Measurements from ENCODE around the gene MMP21.

MMP21 gene, protein sequence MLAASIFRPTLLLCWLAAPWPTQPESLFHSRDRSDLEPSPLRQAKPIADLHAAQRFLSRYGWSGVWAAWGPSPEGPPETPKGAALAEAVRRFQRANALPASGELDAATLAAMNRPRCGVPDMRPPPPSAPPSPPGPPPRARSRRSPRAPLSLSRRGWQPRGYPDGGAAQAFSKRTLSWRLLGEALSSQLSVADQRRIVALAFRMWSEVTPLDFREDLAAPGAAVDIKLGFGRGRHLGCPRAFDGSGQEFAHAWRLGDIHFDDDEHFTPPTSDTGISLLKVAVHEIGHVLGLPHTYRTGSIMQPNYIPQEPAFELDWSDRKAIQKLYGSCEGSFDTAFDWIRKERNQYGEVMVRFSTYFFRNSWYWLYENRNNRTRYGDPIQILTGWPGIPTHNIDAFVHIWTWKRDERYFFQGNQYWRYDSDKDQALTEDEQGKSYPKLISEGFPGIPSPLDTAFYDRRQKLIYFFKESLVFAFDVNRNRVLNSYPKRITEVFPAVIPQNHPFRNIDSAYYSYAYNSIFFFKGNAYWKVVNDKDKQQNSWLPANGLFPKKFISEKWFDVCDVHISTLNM
- 0.49 to 1.9 (median 0.64) reads per million in 4 experiments for total RNA-seq

DNA sequence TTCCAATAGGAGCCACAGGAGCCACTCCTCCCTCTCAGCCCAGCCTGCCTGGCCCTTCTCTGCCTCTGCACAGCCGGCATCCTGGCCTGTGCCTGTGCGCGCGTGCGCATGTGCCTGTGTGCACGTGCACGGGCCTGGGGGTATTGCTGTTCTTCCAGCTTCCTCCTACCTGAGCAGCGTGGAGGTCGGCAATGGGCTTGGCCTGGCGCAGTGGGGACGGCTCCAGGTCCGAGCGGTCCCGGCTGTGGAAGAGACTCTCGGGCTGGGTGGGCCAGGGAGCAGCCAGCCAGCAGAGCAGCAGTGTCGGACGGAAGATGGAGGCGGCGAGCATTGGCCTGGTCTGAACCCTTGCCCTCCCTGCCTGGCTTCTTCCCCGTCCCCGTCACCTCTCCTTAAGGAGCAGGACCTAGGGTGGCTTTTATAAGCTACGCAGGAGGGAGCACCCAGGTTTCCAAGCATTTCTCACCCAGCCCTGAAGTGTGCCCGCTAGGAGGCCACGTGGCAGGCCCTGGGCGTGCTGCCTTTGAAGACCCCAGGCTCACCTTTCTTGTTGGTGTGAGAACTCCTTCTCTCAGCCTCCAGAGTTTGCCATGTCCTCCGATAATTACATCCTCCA, at the start of gene MMP21:
MMP21 (minus strand) TSS at position 331 of the 616 bp plus-strand sequence; CDS start at position 331, 0 bp downstream.
- DNase-seq = no peak

DNA sequence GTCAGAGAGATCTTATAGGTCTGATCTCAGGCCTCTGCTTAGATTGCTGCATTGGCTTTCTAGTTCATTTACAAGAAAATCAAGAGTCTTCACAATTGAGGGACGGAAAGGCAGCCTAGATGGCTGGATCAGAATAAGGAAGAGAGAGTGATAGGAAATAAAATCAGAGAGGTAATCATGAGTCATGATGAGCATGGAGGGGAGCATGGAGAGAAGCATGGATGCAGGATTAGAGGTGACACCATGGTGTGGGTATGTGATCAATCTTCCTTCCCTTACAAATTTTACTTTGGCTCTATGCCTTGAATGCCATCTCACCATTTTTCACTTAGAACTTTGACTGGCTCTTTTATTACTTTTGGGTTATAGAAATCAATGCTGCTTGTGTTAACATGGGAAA, 49.1 kb upstream of the MMP21 start:
- no peak for DNase-seq

DNA sequence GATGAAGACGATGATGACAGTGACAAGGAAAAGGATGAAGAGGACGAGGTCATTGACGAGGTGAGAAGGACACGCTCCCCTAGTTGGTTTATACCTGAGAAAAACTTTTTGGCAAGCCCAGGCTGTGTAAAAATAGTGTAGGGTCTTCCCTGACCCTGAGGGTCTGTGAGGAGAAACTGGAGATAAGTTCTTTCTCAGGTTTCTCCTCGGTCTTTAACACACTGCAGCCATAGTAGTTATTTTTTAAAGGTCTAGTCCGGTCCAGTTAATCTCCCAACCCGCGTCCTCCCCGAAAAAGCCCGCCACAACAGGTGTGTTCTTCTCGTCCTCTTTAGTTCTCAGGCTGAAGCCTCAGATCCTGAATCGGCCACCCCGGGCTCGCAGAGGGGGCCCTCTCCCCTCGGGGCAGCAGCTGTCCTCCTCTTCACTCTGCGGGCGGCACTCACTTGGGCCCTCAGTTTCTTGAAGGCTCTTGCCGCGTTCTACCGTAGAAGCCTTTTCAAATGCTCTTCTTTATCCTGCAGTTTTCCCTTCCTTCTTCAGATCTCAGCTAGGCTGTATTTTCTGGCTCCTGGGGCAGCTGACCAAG, 48.1 kb upstream of the MMP21 start:
- no peak for DNase-seq

DNA sequence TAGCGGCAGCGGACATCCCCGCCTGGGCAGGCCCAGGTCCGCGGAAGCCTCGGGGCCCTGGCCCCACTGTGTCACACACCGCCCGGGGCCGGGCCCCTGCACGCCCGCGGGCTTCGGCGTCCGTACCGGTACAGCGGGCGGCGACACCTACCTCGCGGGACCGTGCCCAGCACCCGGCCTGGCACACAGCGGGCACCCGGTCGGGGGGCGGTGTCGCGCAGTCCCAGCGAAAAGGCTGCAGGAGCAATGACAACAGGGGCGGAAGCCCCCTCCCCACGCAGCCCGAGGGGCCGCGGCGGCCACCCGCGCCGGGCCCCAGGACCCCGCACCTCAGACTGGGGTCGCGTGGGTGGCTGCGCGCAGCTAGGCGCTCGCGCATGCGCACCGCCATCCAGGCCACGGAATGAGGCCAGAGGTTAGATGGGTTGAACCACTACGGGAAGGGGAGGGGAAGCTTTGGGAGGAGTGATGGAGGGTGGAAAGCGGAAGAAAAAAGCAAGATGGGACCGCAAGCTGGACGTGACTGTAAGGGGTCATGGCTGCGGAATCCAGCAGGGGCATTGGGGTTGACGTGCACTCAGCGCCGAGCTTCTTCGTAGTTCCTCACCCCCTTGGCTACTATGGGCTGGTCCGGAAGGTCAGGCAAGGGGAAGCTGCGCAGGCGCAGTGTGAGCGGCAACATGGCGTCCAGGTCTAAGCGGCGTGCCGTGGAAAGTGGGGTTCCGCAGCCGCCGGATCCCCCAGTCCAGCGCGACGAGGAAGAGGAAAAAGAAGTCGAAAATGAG, 47.4 kb upstream of the MMP21 start, which contains the start of the genes BCCIP and UROS:
BCCIP (plus strand) TSS at position 669 of the 785 bp plus-strand sequence; CDS start at position 681, 12 bp downstream.
UROS (minus strand) TSS at position 381 of the 785 bp plus-strand sequence. CDS start 6,759 bp downstream, outside the sequence.
- DNase-seq = peak; percentile 88

DNA sequence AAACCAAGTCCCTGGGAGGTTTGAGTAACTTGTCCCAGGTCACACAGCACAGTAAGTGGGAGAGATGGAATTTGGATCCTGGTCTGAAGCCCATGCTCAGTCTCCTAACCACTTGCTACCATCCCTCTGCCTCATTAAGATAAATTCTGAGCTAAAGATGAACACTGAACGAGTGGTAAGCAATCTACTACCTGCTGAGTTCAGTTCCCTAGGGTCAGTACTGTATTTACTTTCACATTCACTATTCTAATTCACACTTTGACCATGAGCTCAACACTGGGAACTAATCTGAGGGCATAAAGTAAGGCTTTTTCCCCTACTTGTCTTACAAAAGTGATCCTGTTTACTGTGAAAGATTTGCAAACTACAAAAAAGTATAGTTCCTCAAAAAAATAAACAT, 45.1 kb upstream of the MMP21 start:
- DNase-seq = no peak

DNA sequence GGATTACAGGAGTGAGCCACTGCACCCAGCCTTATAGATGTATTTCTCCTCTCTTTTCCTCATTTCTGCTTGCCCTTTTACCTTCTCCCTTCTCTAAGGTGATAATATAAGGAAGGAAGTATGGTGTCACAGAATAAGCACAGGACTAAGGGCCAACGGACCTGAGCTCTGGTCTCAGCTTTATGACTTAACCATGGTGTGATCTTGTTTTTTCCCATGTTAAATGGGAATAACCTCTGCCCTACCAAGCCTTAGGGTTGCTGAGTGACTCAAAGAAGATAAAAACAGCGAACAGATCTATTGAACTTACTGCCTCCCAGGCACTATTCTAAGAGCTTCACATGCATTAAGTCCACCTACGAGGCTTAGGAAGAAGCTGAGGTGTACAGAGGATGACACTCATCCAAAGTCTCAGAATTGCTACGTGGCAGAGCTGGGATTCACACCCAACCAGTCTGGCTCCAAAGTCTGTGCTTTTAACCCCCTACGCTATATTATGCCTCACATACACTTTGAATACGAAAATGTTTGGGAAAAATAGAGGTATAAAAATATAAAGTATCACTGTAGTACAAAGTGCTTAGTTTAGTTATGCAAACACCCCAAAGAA, 41.8 kb upstream of the MMP21 start:
- DNase-seq = no peak

DNA sequence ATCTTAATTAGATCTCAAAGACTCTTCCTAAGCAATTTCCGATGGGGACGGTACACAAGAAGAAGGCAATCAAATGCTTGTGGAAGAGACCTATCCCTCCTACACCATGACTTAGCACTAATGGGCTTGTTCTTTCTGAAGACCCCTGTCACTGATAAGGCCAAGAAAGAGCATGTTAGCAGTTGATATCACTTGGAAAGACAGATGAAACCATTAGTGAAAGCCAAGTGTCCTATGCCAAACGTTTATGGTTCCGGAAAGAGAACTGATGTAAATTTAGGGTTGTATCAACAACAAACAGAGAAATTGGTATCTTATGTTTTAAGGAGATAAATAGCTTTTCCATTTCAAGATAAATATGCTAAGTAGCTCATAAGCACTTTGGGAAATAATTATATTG, 40.9 kb upstream of the MMP21 start:
- DNase-seq = no peak

DNA sequence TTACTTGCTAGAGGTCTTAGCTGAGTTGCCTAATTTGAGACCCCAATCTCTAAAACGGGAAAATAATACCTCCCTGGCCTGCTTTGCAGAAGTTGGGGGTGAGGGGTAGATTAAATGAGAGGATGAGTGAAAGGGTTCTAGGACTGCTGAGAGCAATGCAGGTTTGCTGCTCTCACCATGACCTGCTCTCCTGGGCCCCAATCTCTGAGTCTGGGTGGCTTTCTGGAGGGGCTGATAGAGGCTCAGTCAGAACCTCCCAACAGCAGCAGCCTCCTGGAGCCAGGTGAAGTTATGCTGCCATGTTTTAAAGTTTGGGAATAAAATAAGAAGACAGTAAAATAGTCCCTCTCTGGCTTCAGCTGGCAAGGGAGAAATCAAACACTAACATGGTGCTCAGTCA, 40.1 kb upstream of the MMP21 start:
- DNase-seq = no peak

DNA sequence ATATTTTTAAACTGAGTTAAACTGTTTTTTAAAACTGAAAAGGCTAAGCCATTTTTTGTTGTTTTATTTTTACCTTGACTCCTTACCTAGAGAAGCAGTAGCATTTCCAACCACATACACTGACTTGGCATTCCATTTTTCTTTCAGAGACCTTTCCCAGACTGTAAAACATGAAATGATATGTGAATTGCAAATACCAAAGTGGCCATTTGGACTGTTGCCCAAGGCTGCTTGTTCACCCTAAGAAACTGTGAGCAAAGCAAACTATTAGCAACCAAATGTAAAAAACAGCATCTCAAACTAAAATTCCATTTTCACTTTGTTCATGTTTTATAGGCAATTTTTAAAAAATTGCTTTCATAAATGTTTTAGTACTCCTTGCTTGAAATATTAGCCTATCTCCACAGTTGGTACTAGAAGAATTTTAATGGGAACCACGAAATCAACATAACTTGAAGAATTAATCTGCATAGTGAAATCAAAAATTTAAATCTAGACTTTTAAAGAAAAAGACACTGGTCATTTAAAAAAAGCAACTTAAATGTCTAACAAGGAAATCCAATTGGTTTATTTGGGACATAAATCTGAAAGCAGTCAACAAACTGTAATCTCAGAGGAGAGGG, 36.6 kb upstream of the MMP21 start:
- DNase-seq = no peak

DNA sequence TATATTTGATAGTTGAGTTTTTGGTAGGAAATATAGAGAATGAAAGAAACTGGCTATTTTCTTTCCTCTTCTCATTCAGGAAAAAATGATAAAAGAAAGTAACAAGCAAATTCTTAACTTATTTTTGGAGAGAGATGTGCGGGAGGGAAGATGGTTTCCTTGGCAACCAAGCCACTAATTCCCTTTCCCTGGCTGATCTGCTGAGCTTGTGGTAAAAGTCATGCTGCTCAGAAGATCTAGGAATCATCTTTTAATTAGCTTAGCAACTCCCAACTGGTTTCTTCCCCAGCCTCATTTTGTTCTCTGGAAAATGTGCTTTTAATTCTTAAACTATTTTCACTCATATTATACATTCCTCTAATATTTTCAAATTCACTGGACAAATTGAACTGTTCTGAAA, 35.6 kb upstream of the MMP21 start:
- no peak for DNase-seq

DNA sequence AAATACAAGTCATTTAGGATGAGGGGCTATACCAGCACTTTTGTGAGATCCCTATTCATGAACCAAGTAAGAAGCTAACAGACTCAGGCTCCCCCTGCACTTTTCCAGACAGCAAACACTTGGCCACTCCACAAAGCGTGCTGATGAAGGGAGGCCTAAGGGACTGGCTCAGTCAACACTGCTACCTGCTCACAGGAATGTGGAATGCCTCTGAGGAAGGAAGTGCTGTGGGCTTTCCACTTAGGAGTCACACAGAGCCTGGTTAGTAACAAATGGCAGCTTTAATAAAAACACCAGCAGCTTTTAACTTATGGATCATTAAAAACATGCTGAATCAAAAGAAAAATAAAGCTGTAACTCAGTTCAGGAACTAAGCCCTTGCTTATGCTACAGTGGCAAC, 32.4 kb upstream of the MMP21 start:
- DNase-seq = no peak

DNA sequence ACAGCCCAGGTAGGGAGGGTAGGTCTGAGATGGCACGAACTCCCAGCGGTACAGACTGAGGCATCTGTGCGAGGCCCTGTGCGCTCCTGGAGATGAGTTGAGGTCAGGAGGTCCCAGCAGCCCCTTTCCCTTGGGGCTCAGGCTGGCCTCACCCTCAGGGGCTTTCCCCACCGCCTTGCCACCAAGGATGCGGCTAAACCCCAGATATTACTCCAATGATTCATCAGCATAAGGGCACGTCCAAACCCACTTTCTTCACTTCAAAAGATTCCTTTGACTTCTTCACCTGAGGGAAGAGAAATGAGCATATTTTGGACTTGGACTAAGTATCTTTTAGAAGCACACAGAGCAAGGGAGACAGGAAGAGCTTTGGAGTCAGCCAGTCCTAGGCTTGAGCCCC, 27.1 kb upstream of the MMP21 start:
- DNase-seq = no peak

DNA sequence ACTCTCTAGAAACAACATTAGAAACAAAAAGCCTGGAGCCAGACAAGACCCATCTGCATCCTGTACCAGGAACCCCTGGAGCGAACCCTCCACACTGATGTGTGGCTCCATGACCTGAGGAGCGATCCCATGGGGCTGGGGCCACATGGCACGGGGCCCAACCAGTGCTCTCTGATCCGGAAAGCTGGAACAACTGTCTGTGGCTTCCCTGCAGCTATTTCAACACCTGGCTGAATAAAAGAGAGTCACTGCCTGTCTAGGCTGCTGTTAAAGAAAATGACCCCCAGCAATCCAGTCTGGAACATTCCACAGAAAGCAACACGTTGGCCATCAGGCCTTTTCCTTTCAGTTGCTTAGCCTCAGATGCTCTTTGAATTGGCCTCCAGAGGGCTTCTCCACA, 26.5 kb upstream of the MMP21 start:
- DNase-seq = no peak

DNA sequence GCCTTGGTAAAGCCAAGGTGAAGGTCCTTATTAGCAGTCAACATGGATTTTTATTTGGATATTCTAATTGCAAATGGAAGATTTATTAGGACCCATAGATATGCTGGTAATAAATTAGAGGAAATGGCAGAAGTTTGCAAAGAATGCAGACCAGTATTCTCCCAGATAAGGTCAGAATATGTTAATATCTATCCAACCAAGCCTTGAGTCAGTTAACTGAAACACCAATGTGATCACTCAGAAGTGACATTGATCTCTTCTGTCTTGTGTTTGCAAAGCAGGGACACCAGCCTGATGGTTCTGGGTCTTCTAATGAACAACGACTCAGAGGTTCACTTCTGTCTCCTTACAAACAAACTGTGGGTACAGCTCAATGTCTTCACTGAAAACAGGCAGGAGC, 26.0 kb upstream of the MMP21 start:
- DNase-seq = no peak

DNA sequence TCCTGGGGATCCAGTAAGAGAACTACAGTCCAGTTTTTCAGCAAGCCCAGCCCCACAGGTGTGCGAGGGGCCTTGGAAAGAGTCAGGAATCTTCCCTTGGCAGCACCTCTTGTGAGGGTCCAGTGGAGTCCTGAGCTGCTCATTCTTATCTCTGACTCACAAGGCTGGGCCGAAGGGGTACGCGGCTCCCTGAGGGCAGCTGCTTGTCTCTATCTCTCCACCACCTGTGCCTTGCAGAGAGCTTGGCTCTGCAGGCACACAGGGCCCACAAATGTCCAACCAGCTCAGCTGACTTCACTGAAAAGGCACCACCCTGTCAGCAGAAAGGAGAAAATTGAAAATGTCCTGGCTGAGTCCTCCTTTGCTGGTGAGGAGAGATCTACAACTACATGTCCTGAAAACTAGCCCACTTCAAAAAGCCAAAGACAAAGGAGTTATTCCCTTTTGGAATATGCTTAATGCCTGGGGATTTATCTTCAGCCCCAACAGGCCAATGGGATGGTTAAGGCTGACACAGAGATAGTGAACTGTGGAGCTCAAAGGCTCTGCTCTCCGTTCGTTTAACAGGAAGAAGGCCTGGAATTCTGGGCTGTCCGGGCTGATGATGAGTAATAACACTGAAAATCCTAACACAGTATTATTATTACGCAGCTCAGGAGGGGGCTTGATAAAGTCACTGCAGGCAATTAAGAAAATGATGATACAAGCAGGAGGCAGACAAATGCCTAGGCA, 24.0 kb upstream of the MMP21 start:
- DNase-seq = no peak

DNA sequence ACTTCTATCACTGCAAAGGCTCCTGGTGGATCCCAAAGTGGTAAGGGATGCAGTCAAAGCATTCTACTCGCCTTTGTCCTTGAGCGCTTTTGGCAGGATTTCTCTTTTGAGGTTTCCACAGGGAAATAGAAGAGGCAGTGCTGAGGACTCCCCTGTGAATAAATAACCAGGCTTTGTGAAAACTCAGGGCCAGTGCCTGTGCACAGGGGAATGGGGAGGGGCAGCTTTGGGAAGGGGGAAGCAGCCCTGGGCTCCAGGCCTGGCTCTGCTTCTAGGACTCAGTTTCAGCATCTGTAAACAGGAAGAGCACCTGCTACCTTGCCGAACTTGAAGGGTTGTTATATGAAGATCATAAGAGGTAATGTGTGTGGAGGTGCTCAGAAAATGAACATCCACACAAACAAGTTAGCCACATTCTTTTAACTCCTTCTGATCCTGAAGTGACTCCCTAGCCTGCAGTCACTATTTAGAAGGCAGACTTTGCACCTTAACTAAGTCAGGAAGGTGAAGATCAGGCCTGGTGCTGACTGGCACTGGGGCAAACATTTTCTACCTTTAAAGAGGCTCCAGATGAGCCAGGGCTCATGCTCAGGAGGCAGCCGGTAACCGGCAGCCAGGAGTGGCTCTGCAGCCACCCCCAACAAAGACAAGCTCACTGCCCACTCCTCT, 22.5 kb upstream of the MMP21 start:
- no peak for DNase-seq

DNA sequence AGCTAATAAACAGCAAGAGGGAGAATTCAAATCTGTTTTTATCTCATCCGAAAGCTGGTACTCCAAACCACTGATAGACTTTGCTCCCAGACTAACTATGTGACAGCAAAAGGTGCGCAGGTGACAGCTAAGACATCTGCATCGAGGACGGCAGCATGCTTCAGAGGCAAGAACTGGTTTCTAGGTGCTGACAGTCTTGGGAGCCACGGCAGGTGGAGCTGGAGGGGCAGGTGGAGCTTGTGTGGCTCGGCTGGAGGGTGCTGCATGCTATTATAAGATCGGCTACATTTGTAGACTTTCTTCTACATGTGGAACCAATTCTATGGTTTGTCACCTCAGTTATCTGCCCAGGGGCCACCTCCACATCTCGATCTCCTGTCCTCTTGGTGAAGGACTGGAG, 21.8 kb upstream of the MMP21 start:
- no peak for DNase-seq

DNA sequence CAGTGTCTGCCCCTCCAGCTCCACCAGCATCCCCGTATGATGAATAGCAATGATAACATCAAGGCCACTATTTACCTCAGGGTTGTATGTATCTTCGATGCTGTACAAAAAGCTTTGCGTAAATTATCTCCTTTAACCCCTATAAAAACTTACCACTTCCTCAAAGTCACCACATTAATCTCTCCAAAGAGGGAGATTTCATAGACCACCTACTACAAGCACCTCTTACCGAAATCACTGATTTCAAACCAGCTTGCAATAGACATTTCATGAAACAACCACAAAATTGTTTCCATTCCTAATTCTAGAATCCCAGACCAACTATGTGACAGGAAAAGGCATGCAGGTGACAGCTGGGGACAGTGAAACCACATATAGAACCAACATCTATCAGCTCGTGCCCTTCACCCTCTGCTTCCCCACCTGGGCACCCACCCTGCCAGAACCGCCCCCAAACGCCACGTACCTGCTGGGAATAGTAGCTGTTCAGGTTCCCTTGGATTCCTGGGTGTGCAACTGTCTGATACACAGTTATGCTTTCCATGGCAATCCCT, 20.1 kb upstream of the MMP21 start:
- DNase-seq = no peak

DNA sequence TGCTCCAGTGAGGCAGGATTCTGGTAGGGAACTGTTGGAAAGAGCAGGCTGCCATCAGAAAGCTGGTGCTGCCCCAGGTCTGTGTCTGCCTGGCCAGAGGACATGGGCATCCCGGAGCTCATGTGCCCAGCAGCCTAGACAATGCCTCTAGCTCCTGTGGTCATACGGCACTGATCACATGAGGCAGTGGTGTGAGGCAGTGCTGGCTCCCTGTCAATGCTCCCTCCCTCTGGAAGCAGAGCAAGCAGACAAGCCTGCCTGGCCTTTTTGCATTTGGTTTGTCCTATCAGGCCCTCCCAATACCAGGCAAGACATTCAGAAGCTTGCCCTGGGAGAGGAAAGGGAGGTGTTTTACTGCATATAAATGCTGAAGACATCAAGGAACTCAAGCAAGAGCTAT, 19.5 kb upstream of the MMP21 start:
- DNase-seq = no peak

All from effector CD8-positive, alpha-beta T cell (primary cell).